ENCODE data around the gene EIF4E3. TPM values are rescaled to one million over a fixed set of nuclear protein-coding genes. Genes with fewer than 3 reads are reported as not detected.

EIF4E3 gene
- total RNA-seq, 2 donors from 2014 or later: 19.2 to 26.0 TPM

GRCh38 chr3:71695000-71695482, 30.2 kb downstream of the EIF4E3 start:
- no peak for DNase-seq (ENCODE audit: low spot score)

GRCh38 chr3:71694358-71694999, 30.7 kb downstream of the EIF4E3 start:
- Histone ChIP-seq H3K4me1 (replicated peaks) (peaks cover 6% of the 10 kb centered on the region), H3K27ac (peak overlapping the region in 1 of 2 donors; percentile 1)

More at GRCh38 chr3:71695000-71695482, 30.2 kb downstream of the EIF4E3 start:
- Histone ChIP-seq H3K4me3 (no peak overlapping the region), H3K27me3 (replicated peaks; ENCODE audit: insufficient read depth) (no peaks in the 10 kb centered on the region), H3K4me1 (replicated peaks) (peaks cover 6% of the 10 kb centered on the region), H3K36me3 (no peaks in the 10 kb centered on the region), H3K9me3 (no peaks in the 10 kb centered on the region), H3K27ac (no peak overlapping the region)
- TF ChIP-seq CTCF (IDR thresholded peaks at IDR 0.05) (no peak), POLR2A (IDR thresholded peaks at IDR 0.05) (no peak), POLR2AphosphoS5 (IDR thresholded peaks at IDR 0.05) (no peak)
- WGBS: 66% methylated on average over 7 of the region's 7 CpGs
- intact Hi-C loops (cut with DNase I): no loop called here

GRCh38 chr3:71693641-71694040, 31.6 kb downstream of the EIF4E3 start:
- peaks cover 6% of the 10 kb centered on the region for H3K4me1 ChIP-seq (replicated peaks)

More at GRCh38 chr3:71694358-71694999, 30.7 kb downstream of the EIF4E3 start:
- no peaks in the 10 kb centered on the region for H3K27me3 ChIP-seq (replicated peaks; ENCODE audit: insufficient read depth)
- TF ChIP-seq POLR2A (IDR thresholded peaks at IDR 0.05) (no peak), POLR2AphosphoS5 (IDR thresholded peaks at IDR 0.05) (no peak), CTCF (IDR thresholded peaks at IDR 0.05) (no peak)
- intact Hi-C loops (cut with DNase I): no loop called here
- H3K4me3 ChIP-seq: no peak overlapping the region
- no peak for DNase-seq (ENCODE audit: low spot score)
- no peaks in the 10 kb centered on the region for H3K36me3 ChIP-seq
- WGBS: 52% methylated on average over 4 of the region's 4 CpGs
- no peaks in the 10 kb centered on the region for H3K9me3 ChIP-seq

GRCh38 chr3:71692139-71692538, 33.1 kb downstream of the EIF4E3 start:
- peaks cover 6% of the 10 kb centered on the region for H3K4me1 ChIP-seq (replicated peaks)
- no peaks in the 10 kb centered on the region for H3K9me3 ChIP-seq
- H3K36me3 ChIP-seq: no peaks in the 10 kb centered on the region
- WGBS: 92% methylated on average over 1 of the region's 1 CpG
- H3K4me3 ChIP-seq: no peak overlapping the region
- no peaks in the 10 kb centered on the region for H3K27me3 ChIP-seq (replicated peaks; ENCODE audit: insufficient read depth)
- no peak overlapping the region for H3K27ac ChIP-seq
- no peak for TF ChIP-seq CTCF (IDR thresholded peaks at IDR 0.05)
- TF ChIP-seq POLR2AphosphoS5 (IDR thresholded peaks at IDR 0.05): no peak
- no peak for TF ChIP-seq POLR2A (IDR thresholded peaks at IDR 0.05)
- intact Hi-C loops (cut with DNase I): no loop called here
- DNase-seq (ENCODE audit: low spot score): no peak

More at GRCh38 chr3:71693641-71694040, 31.6 kb downstream of the EIF4E3 start:
- no peak for TF ChIP-seq POLR2A (IDR thresholded peaks at IDR 0.05)
- TF ChIP-seq POLR2AphosphoS5 (IDR thresholded peaks at IDR 0.05): peak; percentile 81
- no peak for TF ChIP-seq CTCF (IDR thresholded peaks at IDR 0.05)
- 32% methylated on average over 8 of the region's 8 CpGs for WGBS
- Histone ChIP-seq H3K9me3 (no peaks in the 10 kb centered on the region), H3K36me3 (no peaks in the 10 kb centered on the region), H3K4me3 (no peak overlapping the region), H3K27ac (peak overlapping the region in 1 of 2 donors; percentile 1), H3K27me3 (replicated peaks; ENCODE audit: insufficient read depth) (no peaks in the 10 kb centered on the region)
- peak; percentile 42 for DNase-seq (ENCODE audit: low spot score)
- intact Hi-C loops (cut with DNase I): no loop called here

GRCh38 chr3:71690341-71690841, 34.8 kb downstream of the EIF4E3 start:
- intact Hi-C loops (cut with DNase I): no loop called here
- Histone ChIP-seq H3K9me3 (no peaks in the 10 kb centered on the region), H3K4me3 (no peak overlapping the region), H3K36me3 (no peaks in the 10 kb centered on the region), H3K4me1 (replicated peaks) (peaks cover 6% of the 10 kb centered on the region), H3K27me3 (replicated peaks; ENCODE audit: insufficient read depth) (no peaks in the 10 kb centered on the region), H3K27ac (no peak overlapping the region)
- TF ChIP-seq CTCF (IDR thresholded peaks at IDR 0.05) (no peak), POLR2A (IDR thresholded peaks at IDR 0.05) (no peak), POLR2AphosphoS5 (IDR thresholded peaks at IDR 0.05) (no peak)
- no peak for DNase-seq (ENCODE audit: low spot score)
- 34% methylated on average over 4 of the region's 4 CpGs for WGBS
